Measurements from ENCODE around the gene USP36.
"Not testable (repeated sequence)": the region's sequence is repeated elsewhere in the genome, so short reads cannot be mapped to it uniquely, and the experiment has no call there.

The USP36 gene

DNA sequence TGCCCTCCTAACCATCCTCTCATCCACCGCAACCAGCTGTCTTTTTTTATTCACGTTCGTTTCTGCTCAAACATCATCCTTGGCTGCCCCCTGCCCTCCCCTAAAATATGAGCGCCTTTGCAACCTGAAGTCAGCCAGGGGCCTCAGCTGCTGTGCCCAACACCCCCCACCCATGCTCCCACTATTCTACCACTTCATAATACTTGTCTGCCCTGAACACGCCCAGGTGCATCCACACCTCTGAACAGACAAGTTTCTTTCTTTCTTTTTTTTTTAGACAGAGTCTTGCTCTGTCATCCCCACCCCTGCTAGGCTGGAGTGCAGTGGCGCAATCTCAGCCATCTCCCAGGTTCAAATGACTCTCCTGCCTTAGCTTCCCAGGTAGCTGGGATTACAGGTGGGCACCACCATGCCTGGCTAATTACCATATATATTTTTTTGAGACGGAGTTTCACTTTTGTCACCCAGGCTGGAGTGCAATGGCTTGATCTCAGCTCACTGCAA lies 35.5 kb upstream of the USP36 start:
- Histone ChIP-seq H3K9me3 (ENCODE audit: insufficient read depth, low read length) (no peaks in the 10 kb centered on the region), H3K36me3 (ENCODE audit: insufficient read depth, insufficient read length, low read length) (peaks cover 28% of the 10 kb centered on the region), H3K4me3 (ENCODE audit: insufficient read length, low read depth) (no peak overlapping the region), H3K9ac (ENCODE audit: insufficient read length, low read depth) (no peak overlapping the region), H3K27me3 (ENCODE audit: insufficient read depth, insufficient read length) (no peaks in the 10 kb centered on the region), H3K4me1 (ENCODE audit: insufficient read depth, insufficient read length) (peaks cover 9% of the 10 kb centered on the region)
- TF ChIP-seq YY1 (IDR thresholded peaks at IDR 0.05; ENCODE audit: insufficient read depth, insufficient read length) (no peak), SUZ12 (IDR thresholded peaks at IDR 0.05; ENCODE audit: extremely low read depth, insufficient read depth, insufficient read length) (no peak), ZNF274 (IDR thresholded peaks at IDR 0.05; ENCODE audit: low read depth, low read length) (no peak)
- DNase-seq (ENCODE audit: low read depth, low spot score): no peak

DNA sequence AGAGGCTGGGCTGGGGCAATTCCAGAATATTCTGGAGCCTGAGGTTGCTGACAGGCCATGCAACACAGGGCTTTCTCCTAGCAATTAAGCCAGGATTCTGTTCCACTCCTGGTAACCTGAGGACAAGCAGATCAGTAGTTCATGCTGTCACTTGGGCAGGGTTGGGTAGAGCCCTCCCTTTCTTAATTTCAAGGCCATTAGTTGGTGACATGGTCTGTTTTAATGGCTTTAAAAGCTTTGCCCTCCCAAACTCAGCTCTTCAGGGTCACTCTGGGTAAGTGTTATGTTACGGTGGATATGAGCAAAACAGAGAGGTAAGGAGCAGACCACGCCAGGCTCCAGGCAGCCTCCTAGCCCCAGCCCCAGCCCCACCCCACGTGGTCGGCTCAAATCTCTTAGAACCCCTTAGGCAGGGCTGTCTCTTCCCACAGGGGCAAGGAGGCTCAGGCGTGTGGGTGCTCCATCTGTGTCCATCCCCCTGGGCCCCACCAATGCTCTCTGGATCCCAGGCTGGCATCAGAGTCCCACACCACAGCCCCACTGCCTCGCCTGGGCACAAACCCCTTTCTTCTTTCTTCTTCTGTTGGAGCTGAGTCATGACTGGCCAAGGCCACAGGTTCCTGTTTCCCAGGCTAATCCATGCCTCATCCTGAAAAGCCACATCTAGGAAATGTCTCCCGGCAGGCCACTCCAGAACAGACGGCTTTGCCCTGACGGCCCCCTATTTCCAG lies 34.9 kb upstream of the USP36 start:
- Histone ChIP-seq H3K4me3 (ENCODE audit: insufficient read length, low read depth) (no peak overlapping the region), H3K36me3 (ENCODE audit: insufficient read depth, insufficient read length, low read length) (peaks cover 29% of the 10 kb centered on the region), H3K9me3 (ENCODE audit: insufficient read depth, low read length) (no peaks in the 10 kb centered on the region), H3K4me1 (ENCODE audit: insufficient read depth, insufficient read length) (peaks cover 4% of the 10 kb centered on the region), H3K9ac (ENCODE audit: insufficient read length, low read depth) (no peak overlapping the region), H3K27me3 (ENCODE audit: insufficient read depth, insufficient read length) (no peaks in the 10 kb centered on the region)
- DNase-seq (ENCODE audit: low read depth, low spot score): no peak
- TF ChIP-seq SUZ12 (IDR thresholded peaks at IDR 0.05; ENCODE audit: extremely low read depth, insufficient read depth, insufficient read length): no peak

DNA sequence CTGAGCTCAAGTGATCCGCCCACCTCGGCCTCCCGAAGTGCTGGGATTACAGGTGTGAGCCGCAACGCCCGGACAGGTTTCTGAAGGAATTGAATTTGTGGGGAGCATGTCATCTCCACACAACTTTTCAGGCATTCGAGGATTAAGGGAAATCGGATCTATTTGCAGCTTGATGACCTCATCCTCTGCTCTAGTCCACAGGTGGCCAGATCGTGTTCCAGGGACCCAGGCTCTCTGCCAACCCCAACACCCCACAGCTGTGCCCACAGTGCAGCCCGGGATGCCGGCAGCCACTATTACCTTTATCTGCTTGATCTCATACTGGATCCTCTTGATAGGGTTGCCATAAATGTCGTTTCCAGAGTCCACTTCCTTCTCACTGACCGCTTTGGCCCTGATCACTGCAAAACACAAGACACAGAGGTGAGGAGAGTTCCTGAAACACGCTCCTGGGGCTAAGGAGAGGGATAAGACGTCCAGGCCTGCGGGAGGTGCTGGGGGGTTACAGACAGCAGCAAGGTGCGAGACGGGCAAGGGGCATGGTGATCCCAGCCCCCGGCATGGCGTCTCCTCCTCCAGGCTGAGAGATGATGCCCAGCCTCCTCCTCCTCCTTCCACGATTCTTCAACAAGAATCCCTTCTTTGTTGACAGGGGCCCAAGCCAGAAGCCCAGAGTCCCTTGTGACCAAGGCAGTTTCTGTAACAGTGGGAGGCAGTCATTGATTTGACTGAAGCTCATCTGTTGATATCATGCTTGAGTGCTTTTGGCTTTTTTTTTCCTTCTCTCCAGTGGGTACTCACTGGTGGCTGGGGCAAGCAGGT lies 33.1 kb upstream of the USP36 start:
- no peak overlapping the region for H3K4me3 ChIP-seq (ENCODE audit: insufficient read length, low read depth)
- H3K9me3 ChIP-seq (ENCODE audit: insufficient read depth, low read length): no peaks in the 10 kb centered on the region
- peaks cover 37% of the 10 kb centered on the region for H3K36me3 ChIP-seq (ENCODE audit: insufficient read depth, insufficient read length, low read length)
- TF ChIP-seq ZNF274 (IDR thresholded peaks at IDR 0.05; ENCODE audit: low read depth, low read length) (no peak), SUZ12 (IDR thresholded peaks at IDR 0.05; ENCODE audit: extremely low read depth, insufficient read depth, insufficient read length) (no peak), YY1 (IDR thresholded peaks at IDR 0.05; ENCODE audit: insufficient read depth, insufficient read length) (no peak)
- H3K27me3 ChIP-seq (ENCODE audit: insufficient read depth, insufficient read length): no peaks in the 10 kb centered on the region
- H3K4me1 ChIP-seq (ENCODE audit: insufficient read depth, insufficient read length): no peaks in the 10 kb centered on the region
- no peak overlapping the region for H3K9ac ChIP-seq (ENCODE audit: insufficient read length, low read depth)
- no peak for DNase-seq (ENCODE audit: low read depth, low spot score)

DNA sequence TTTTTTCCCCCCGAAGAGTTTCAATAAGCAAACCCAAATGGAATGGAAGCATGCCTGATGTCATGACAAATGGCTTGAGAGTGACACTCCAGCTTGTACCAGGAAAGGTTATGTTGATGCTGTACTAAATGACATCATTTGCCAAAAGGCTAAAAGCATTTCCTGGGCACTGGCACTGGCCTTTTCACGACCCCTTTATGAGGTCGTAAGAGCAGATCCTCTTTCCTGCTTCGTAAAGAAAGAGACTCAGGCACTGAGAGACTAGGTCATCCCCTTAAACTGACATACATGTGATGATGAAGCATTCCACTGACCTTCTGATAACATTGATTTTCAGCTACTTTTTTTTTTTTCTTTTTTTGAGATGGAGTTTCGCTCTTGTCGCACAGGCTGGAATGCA lies 31.9 kb upstream of the USP36 start:
- Histone ChIP-seq H3K4me1 (ENCODE audit: insufficient read depth, insufficient read length) (no peaks in the 10 kb centered on the region), H3K9ac (ENCODE audit: insufficient read length, low read depth) (no peak overlapping the region), H3K9me3 (ENCODE audit: insufficient read depth, low read length) (no peaks in the 10 kb centered on the region), H3K4me3 (ENCODE audit: insufficient read length, low read depth) (no peak overlapping the region), H3K27me3 (ENCODE audit: insufficient read depth, insufficient read length) (no peaks in the 10 kb centered on the region), H3K36me3 (ENCODE audit: insufficient read depth, insufficient read length, low read length) (peaks cover 41% of the 10 kb centered on the region)
- TF ChIP-seq ZNF274 (IDR thresholded peaks at IDR 0.05; ENCODE audit: low read depth, low read length) (no peak), YY1 (IDR thresholded peaks at IDR 0.05; ENCODE audit: insufficient read depth, insufficient read length) (no peak), SUZ12 (IDR thresholded peaks at IDR 0.05; ENCODE audit: extremely low read depth, insufficient read depth, insufficient read length) (no peak)
- no peak for DNase-seq (ENCODE audit: low read depth, low spot score)

- Histone ChIP-seq H3K36me3 (ENCODE audit: insufficient read depth, insufficient read length, low read length) (peaks cover 45% of the 10 kb centered on the region), H3K9me3 (ENCODE audit: insufficient read depth, low read length) (no peaks in the 10 kb centered on the region), H3K4me1 (ENCODE audit: insufficient read depth, insufficient read length) (no peaks in the 10 kb centered on the region), H3K4me3 (ENCODE audit: insufficient read length, low read depth) (no peak overlapping the region), H3K27me3 (ENCODE audit: insufficient read depth, insufficient read length) (no peaks in the 10 kb centered on the region), H3K9ac (ENCODE audit: insufficient read length, low read depth) (no peak overlapping the region)
- TF ChIP-seq SUZ12 (IDR thresholded peaks at IDR 0.05; ENCODE audit: extremely low read depth, insufficient read depth, insufficient read length) (no peak), ZNF274 (IDR thresholded peaks at IDR 0.05; ENCODE audit: low read depth, low read length) (no peak), YY1 (IDR thresholded peaks at IDR 0.05; ENCODE audit: insufficient read depth, insufficient read length) (no peak)
- DNase-seq (ENCODE audit: low read depth, low spot score): no peak
Observed at GRCh38 chr17:78870621-78871020, 30.0 kb upstream of the USP36 start.

GRCh38 chr17:78868391-78868790 lies 27.8 kb upstream of the USP36 start:
- no peak for DNase-seq (ENCODE audit: low read depth, low spot score)
- Histone ChIP-seq H3K36me3 (ENCODE audit: insufficient read depth, insufficient read length, low read length) (peaks cover 44% of the 10 kb centered on the region), H3K27me3 (ENCODE audit: insufficient read depth, insufficient read length) (no peaks in the 10 kb centered on the region), H3K9ac (ENCODE audit: insufficient read length, low read depth) (no peak overlapping the region), H3K9me3 (ENCODE audit: insufficient read depth, low read length) (no peaks in the 10 kb centered on the region), H3K4me3 (ENCODE audit: insufficient read length, low read depth) (no peak overlapping the region), H3K4me1 (ENCODE audit: insufficient read depth, insufficient read length) (no peaks in the 10 kb centered on the region)
- TF ChIP-seq ZNF274 (IDR thresholded peaks at IDR 0.05; ENCODE audit: low read depth, low read length): no peak
- TF ChIP-seq YY1 (IDR thresholded peaks at IDR 0.05; ENCODE audit: insufficient read depth, insufficient read length): no peak
- no peak for TF ChIP-seq SUZ12 (IDR thresholded peaks at IDR 0.05; ENCODE audit: extremely low read depth, insufficient read depth, insufficient read length)

GRCh38 chr17:78867046-78867445 lies 26.4 kb upstream of the USP36 start:
- peaks cover 37% of the 10 kb centered on the region for H3K36me3 ChIP-seq (ENCODE audit: insufficient read depth, insufficient read length, low read length)
- not testable (repeated sequence) for H3K9me3 ChIP-seq (ENCODE audit: insufficient read depth, low read length); DNase-seq (ENCODE audit: low read depth, low spot score); H3K27me3 ChIP-seq (ENCODE audit: insufficient read depth, insufficient read length); H3K9ac ChIP-seq (ENCODE audit: insufficient read length, low read depth); H3K4me3 ChIP-seq (ENCODE audit: insufficient read length, low read depth); H3K4me1 ChIP-seq (ENCODE audit: insufficient read depth, insufficient read length)
